T-cell (primary cell): ENCODE results near the gene DMAC1. TPM values are rescaled to one million over a fixed set of nuclear protein-coding genes. Genes with fewer than 3 reads are reported as not detected.

ENCODE experiments used
- ATAC-seq, 4 experiments: fragments of 200-7000 bp in 3 of 4; fragments of 150-1000 bp in 1 of 4; cut with Tn5 transposase; replicated peaks in 1 of 4; 1 replicate in 3 of 4; 2 replicates in 1 of 4; pipeline ENCODE4 v1.10.0; 2021; ENCODE audit warnings: moderate library complexity in 3 of 4, mild to moderate bottlenecking in 2 of 4, moderate number of reproducible peaks in 1 of 4
- CTCF ChIA-PET, 2 donors: fragments of 300-600 bp; sonication (Branson Sonifier 250); formaldehyde crosslinking; loops; one replicate each; lab custom pipeline; 2022; ENCODE audit warnings: antibody characterized with exemption in 2 of 2; lab: Charles Lee
- POLR2A ChIA-PET, 2 donors: fragments of 300-600 bp; sonication (Branson Sonifier 250); formaldehyde crosslinking; loops; one replicate each; lab custom pipeline; 2022; ENCODE audit warnings: antibody characterized with exemption in 2 of 2; lab: Charles Lee
- DNase-seq, 35 experiments: peaks; one replicate each; pipeline versions ENCODE4 v3.0.0 to v3.0.0-alpha.2; 2013 to 2023
- H3K27ac ChIP-seq: one replicate; pipeline ENCODE4 v1.5.1; 2013; ENCODE audit warnings: low read length
- H3K27me3 ChIP-seq, 2 experiments: replicated peaks in 1 of 2; 1 replicate in 1 of 2; 2 replicates in 1 of 2; pipeline versions ENCODE4 v1.6.1 to v1.7.0; 2013; ENCODE audit warnings: low read length in 1 of 2, mixed read lengths in 1 of 2; ENCODE audit not compliant: control insufficient read depth in 2 of 2, insufficient read depth in 2 of 2; ENCODE audit errors: extremely low read depth in 1 of 2
- H3K36me3 ChIP-seq, 2 donors: 1 replicate in 1 of 2; 2 replicates in 1 of 2; pipeline versions ENCODE4 v1.6.1 to v1.7.0; 2013; ENCODE audit warnings: low read length in 1 of 2; ENCODE audit not compliant: control insufficient read depth in 2 of 2, insufficient read depth in 1 of 2; ENCODE audit errors: extremely low read depth in 1 of 2
- H3K4me1 ChIP-seq, 2 experiments: 1 replicate in 1 of 2; 2 replicates in 1 of 2; pipeline versions ENCODE4 v1.6.1 to v1.7.0; 2013; ENCODE audit warnings: low read length in 2 of 2, mixed read lengths in 1 of 2; ENCODE audit not compliant: insufficient read depth in 2 of 2, control insufficient read depth in 1 of 2; ENCODE audit errors: extremely low read depth in 1 of 2
- H3K4me3 ChIP-seq, 2 donors: 1 replicate in 1 of 2; 2 replicates in 1 of 2; pipeline versions ENCODE4 v1.5.1 to v1.7.0; 2013; ENCODE audit warnings: mild to moderate bottlenecking in 2 of 2, low read length in 1 of 2, moderate library complexity in 1 of 2; ENCODE audit not compliant: control insufficient read depth in 1 of 2; ENCODE audit errors: extremely low read depth in 1 of 2
- H3K9me3 ChIP-seq: 2 replicates; pipeline ENCODE4 v1.7.0; 2013
- H3K27ac Mint-ChIP-seq, 2 donors: one replicate each; pipeline ENCODE4 v1.8.0; 2020 to 2021; ENCODE audit warnings: mild to moderate bottlenecking in 2 of 2, mixed read lengths in 2 of 2
- H3K27me3 Mint-ChIP-seq, 2 donors: one replicate each; pipeline ENCODE4 v1.8.0; 2021 to 2022; ENCODE audit warnings: mixed read lengths in 2 of 2
- H3K36me3 Mint-ChIP-seq: one replicate; pipeline ENCODE4 v1.8.0; 2021; ENCODE audit warnings: mixed read lengths
- H3K4me1 Mint-ChIP-seq, 3 donors: one replicate each; pipeline ENCODE4 v1.8.0; 2020 to 2022; ENCODE audit warnings: mixed read lengths in 3 of 3, mild to moderate bottlenecking in 1 of 3
- H3K4me3 Mint-ChIP-seq, 3 donors: one replicate each; pipeline ENCODE4 v1.8.0; 2020 to 2022; ENCODE audit warnings: mild to moderate bottlenecking in 3 of 3, mixed read lengths in 3 of 3, moderate library complexity in 3 of 3
- H3K9me3 Mint-ChIP-seq, 3 donors: one replicate each; pipeline ENCODE4 v1.8.0; 2020 to 2022; ENCODE audit warnings: mixed read lengths in 3 of 3
- WGBS: methylation state at CpG from one replicate; pipeline ENCODE4 v1.1.5; 2013; ENCODE audit warnings: missing lambda C conversion rate; ENCODE audit not compliant: insufficient coverage; 5-methylcytosine and 5-hydroxymethylcytosine counted together
- total RNA-seq, 35 experiments: library from RNA in 6 of 35; stranded (reverse) in 6 of 35; fragments of 120-200 nt in 1 of 35; gene quantifications; one replicate each; pipeline versions ENCODE4 v1.2.1 to v1.2.4 and lab custom pipeline; 2013 to 2026

Gene DMAC1
- total RNA-seq, 5 donors from 2014 or later (not counting 1 experiment from before 2014, with no cell fraction given): 19.7 to 39.2 (median 28.2) TPM

DNA sequence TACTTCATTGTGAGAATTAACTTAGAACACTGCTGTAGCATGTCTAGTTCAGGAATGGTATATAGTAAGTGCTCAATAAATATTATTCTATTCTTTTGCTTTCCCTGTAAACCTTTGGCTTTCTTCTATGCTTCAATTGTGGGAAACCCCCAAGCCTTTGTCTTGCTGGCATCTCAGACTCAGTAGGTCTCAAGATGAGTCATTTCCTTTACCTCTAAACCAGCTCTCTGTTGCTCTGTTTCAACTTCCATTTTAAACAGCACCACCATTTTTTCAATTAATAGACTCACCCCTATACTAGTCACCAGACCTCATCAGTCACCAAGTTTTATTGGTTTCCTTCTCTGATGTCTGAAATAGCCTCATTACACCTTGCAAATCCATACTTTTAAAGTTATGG lies 43.5 kb downstream of the DMAC1 start:
- H3K4me3 Mint-ChIP-seq: no peak overlapping the region
- Histone ChIP-seq H3K27me3 (no peaks in the 10 kb centered on the region), H3K9me3 (no peaks in the 10 kb centered on the region), H3K27ac (no peak overlapping the region), H3K36me3 (no peaks in the 10 kb centered on the region), H3K4me1 (no peaks in the 10 kb centered on the region), H3K4me3 (no peak overlapping the region)
- DNase-seq (peak in 1 of 35 experiments; percentile 14), ATAC-seq (peak; percentile 50 to 87 (median 70))
- CTCF ChIA-PET: no interaction called here
- POLR2A ChIA-PET: no interaction called here
- peak overlapping the region in 1 of 2 donors; percentile 79 for H3K27ac Mint-ChIP-seq
- H3K27me3 Mint-ChIP-seq: no peaks in the 10 kb centered on the region
- H3K9me3 Mint-ChIP-seq: no peaks in the 10 kb centered on the region
- no peaks in the 10 kb centered on the region for H3K36me3 Mint-ChIP-seq
- peaks cover 5 to 14% (median 9%) of the 10 kb centered on the region in 3 donors for H3K4me1 Mint-ChIP-seq

DNA sequence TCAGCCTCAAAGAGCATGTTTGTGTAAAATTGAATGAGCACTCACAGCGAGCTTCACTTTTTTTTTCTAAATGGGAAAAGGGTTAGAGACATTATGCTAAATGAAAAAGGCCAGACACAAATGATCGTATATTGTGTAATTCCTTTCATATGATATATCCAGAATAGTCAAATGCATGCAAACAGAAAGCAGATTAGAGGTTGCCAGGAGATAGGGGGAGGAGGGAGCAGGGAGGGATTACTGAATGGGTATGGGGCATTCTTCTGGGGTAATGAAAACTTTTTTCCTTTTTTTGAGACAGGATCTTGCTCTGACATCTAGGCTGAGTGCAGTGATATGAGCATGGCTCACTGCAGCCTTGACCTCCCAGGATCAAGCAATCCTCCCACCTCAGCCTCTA lies 47.1 kb downstream of the DMAC1 start:
- H3K27ac ChIP-seq: no peak overlapping the region
- no peaks in the 10 kb centered on the region for H3K9me3 ChIP-seq
- no peaks in the 10 kb centered on the region for H3K27me3 Mint-ChIP-seq
- no peaks in the 10 kb centered on the region for H3K36me3 ChIP-seq
- H3K9me3 Mint-ChIP-seq: no peaks in the 10 kb centered on the region
- no peaks in the 10 kb centered on the region for H3K4me1 ChIP-seq
- H3K27ac Mint-ChIP-seq: no peak overlapping the region
- H3K36me3 Mint-ChIP-seq: no peaks in the 10 kb centered on the region
- H3K27me3 ChIP-seq: no peaks in the 10 kb centered on the region
- POLR2A ChIA-PET: no interaction called here
- WGBS: no CpG with 5 or more reads among the region's 2 CpGs
- DNase-seq (no peak), ATAC-seq (no peak)
- no peak overlapping the region for H3K4me3 ChIP-seq
- H3K4me3 Mint-ChIP-seq: no peak overlapping the region
- CTCF ChIA-PET: no interaction called here
- H3K4me1 Mint-ChIP-seq: peaks cover 5 to 14% (median 9%) of the 10 kb centered on the region in 3 donors
